ENCODE data around the gene MARCHF5.

The MARCHF5 gene

DNA sequence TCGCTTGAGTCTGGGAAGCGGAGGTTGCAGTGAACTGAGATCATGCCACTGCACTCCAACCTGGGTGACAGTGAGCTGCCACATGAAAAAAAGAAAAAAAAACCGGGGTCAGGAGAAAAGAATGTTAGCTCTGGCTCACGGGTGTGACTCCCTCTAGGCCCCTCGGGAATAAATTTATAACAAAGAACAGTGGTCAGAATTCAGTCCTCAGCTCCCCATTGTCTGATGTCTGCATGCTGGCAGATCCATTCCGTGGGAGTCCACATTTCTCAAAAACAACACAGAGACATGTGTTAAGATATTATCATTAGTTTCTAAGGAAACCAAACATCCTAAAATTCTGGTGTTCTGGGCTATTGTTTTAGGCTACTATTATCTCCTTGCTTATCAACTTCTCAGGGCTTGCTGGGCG is 90.6 kb downstream of the MARCHF5 start:
- Histone ChIP-seq H3K9me2 (replicated peaks; ENCODE audit: insufficient read depth, low read length) (no peaks in the 10 kb centered on the region), H3F3A (ENCODE audit: insufficient read depth) (no peaks in the 10 kb centered on the region), H4K20me1 (ENCODE audit: low read depth, low read length) (no peaks in the 10 kb centered on the region), H3K4me3 (ENCODE audit: insufficient read depth, low read length, poor library complexity, severe bottlenecking) (no peak overlapping the region), H3K27me3 (ENCODE audit: low read length) (no peaks in the 10 kb centered on the region), H3K79me2 (ENCODE audit: insufficient read depth, low read length) (no peaks in the 10 kb centered on the region), H3K4me2 (ENCODE audit: low read depth, low read length, poor library complexity, severe bottlenecking) (no peak overlapping the region), H3K36me3 (ENCODE audit: low read length) (no peaks in the 10 kb centered on the region), H2AFZ (ENCODE audit: low read depth, low read length, severe bottlenecking) (no peak overlapping the region), H3K9ac (ENCODE audit: low read length) (no peak overlapping the region), H3K27ac (ENCODE audit: low read depth, low read length) (no peak overlapping the region), H3K9me3 (ENCODE audit: insufficient read depth, low read length) (no peaks in the 10 kb centered on the region)
- no peak for TF ChIP-seq EZH2phosphoT487 (conservative IDR thresholded peaks at IDR 0.05; ENCODE audit: low read length)
- TF ChIP-seq CTCF (IDR thresholded peaks at IDR 0.05; ENCODE audit: insufficient read depth, low read length, poor library complexity, severe bottlenecking): no peak

- H3K36me3 ChIP-seq (ENCODE audit: low read length): no peaks in the 10 kb centered on the region
- TF ChIP-seq EZH2phosphoT487 (conservative IDR thresholded peaks at IDR 0.05; ENCODE audit: low read length): no peak
- TF ChIP-seq CTCF (IDR thresholded peaks at IDR 0.05; ENCODE audit: insufficient read depth, low read length, poor library complexity, severe bottlenecking): no peak
Measured at GRCh38 chr10:92382631-92383030, 91.7 kb downstream of the MARCHF5 start.

DNA sequence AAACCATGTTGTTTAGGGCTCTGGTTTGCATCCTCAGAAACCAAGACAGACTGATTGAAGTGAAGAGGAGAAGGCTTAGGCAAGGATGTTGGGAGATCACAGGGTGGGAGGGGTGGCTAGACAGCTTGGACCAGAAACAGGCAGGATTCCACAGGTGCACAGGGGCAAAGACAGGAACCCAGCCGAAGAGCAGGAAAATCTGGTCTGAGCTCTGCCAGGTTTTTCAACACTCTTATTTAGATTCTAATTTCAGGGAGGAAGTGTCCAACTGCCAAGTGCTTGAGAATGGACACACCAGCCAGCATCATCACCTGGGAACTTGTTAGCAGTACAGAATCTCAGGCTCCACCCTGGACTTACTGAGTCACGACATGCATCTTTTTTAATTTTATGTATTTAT is 93.8 kb downstream of the MARCHF5 start:
- no peaks in the 10 kb centered on the region for H3K79me2 ChIP-seq (ENCODE audit: insufficient read depth, low read length)
- no peak overlapping the region for H3K4me3 ChIP-seq (ENCODE audit: insufficient read depth, low read length, poor library complexity, severe bottlenecking)
- H4K20me1 ChIP-seq (ENCODE audit: low read depth, low read length): no peaks in the 10 kb centered on the region
- H3K27ac ChIP-seq (ENCODE audit: low read depth, low read length): no peak overlapping the region
- TF ChIP-seq EZH2phosphoT487 (conservative IDR thresholded peaks at IDR 0.05; ENCODE audit: low read length): no peak
- no peak for TF ChIP-seq CTCF (IDR thresholded peaks at IDR 0.05; ENCODE audit: insufficient read depth, low read length, poor library complexity, severe bottlenecking)
- no peak overlapping the region for H2AFZ ChIP-seq (ENCODE audit: low read depth, low read length, severe bottlenecking)
- no peaks in the 10 kb centered on the region for H3F3A ChIP-seq (ENCODE audit: insufficient read depth)
- H3K4me2 ChIP-seq (ENCODE audit: low read depth, low read length, poor library complexity, severe bottlenecking): no peak overlapping the region
- no peaks in the 10 kb centered on the region for H3K9me3 ChIP-seq (ENCODE audit: insufficient read depth, low read length)
- no peaks in the 10 kb centered on the region for H3K9me2 ChIP-seq (replicated peaks; ENCODE audit: insufficient read depth, low read length)
- no peaks in the 10 kb centered on the region for H3K27me3 ChIP-seq (ENCODE audit: low read length)
- no peak overlapping the region for H3K9ac ChIP-seq (ENCODE audit: low read length)
- H3K36me3 ChIP-seq (ENCODE audit: low read length): no peaks in the 10 kb centered on the region

More at GRCh38 chr10:92382631-92383030, 91.7 kb downstream of the MARCHF5 start:
- no peaks in the 10 kb centered on the region for H3K9me3 ChIP-seq (ENCODE audit: insufficient read depth, low read length)
- H3F3A ChIP-seq (ENCODE audit: insufficient read depth): no peaks in the 10 kb centered on the region
- no peak overlapping the region for H3K27ac ChIP-seq (ENCODE audit: low read depth, low read length)
- no peaks in the 10 kb centered on the region for H4K20me1 ChIP-seq (ENCODE audit: low read depth, low read length)
- no peak overlapping the region for H3K9ac ChIP-seq (ENCODE audit: low read length)
- H3K4me3 ChIP-seq (ENCODE audit: insufficient read depth, low read length, poor library complexity, severe bottlenecking): no peak overlapping the region
- H3K9me2 ChIP-seq (replicated peaks; ENCODE audit: insufficient read depth, low read length): no peaks in the 10 kb centered on the region
- H3K27me3 ChIP-seq (ENCODE audit: low read length): no peaks in the 10 kb centered on the region
- no peak overlapping the region for H3K4me2 ChIP-seq (ENCODE audit: low read depth, low read length, poor library complexity, severe bottlenecking)
- H3K79me2 ChIP-seq (ENCODE audit: insufficient read depth, low read length): no peaks in the 10 kb centered on the region
- no peak overlapping the region for H2AFZ ChIP-seq (ENCODE audit: low read depth, low read length, severe bottlenecking)

Measured in SU-DHL-6 (cell line).